WTC11 (cell line): ENCODE results near the gene RHOA. TPM values are rescaled to one million over a fixed set of nuclear protein-coding genes. Genes with fewer than 3 reads are reported as not detected.

Source experiments
- ATF6 ChIP-seq: sonication (generic); formaldehyde crosslinking; IDR thresholded peaks from 2 replicates; pipeline ENCODE4 v1.8.1; 2023; ENCODE audit warnings: mild to moderate bottlenecking, missing genetic modification reagents
- EMX1 ChIP-seq: fragments of 250-450 bp; sonication (Bioruptor Pico); IDR thresholded peaks from 2 replicates; pipeline ENCODE4 v1.8.0; 2021; ENCODE audit warnings: mild to moderate bottlenecking
- JAZF1 ChIP-seq: fragments of 250-450 bp; sonication (Bioruptor Pico); IDR thresholded peaks from 2 replicates; pipeline ENCODE4 v1.9.0; 2021; ENCODE audit warnings: moderate library complexity, mild to moderate bottlenecking, inconsistent platforms
- MXD4 ChIP-seq: fragments of 250-450 bp; sonication (Bioruptor Pico); IDR thresholded peaks from 2 replicates; pipeline ENCODE4 v1.8.0; 2021; ENCODE audit warnings: mild to moderate bottlenecking, moderate library complexity, borderline replicate concordance
- NFE2L1 ChIP-seq: sonication (generic); formaldehyde crosslinking; IDR thresholded peaks from 2 replicates; pipeline ENCODE4 v1.8.1; 2023; ENCODE audit warnings: missing genetic modification reagents
- NR1H2 ChIP-seq: sonication (generic); formaldehyde crosslinking; IDR thresholded peaks from 2 replicates; pipeline ENCODE4 v1.9.0; 2021; ENCODE audit warnings: mild to moderate bottlenecking, moderate library complexity, missing genetic modification reagents
- PRDM15 ChIP-seq: sonication (generic); formaldehyde crosslinking; IDR thresholded peaks from 2 replicates; pipeline ENCODE4 v1.8.0; 2022; ENCODE audit warnings: missing genetic modification reagents
- SOX15 ChIP-seq: fragments of 250-450 bp; sonication (Bioruptor Pico); IDR thresholded peaks from 2 replicates; pipeline ENCODE4 v1.9.0; 2021; ENCODE audit warnings: mild to moderate bottlenecking
- SP1 ChIP-seq: sonication (generic); formaldehyde crosslinking; conservative IDR thresholded peaks from 2 replicates; pipeline ENCODE4 v1.8.1; 2022; ENCODE audit warnings: missing genetic modification reagents
- TEAD4 ChIP-seq: sonication (generic); formaldehyde crosslinking; IDR thresholded peaks from 2 replicates; pipeline ENCODE4 v1.8.0; 2022; ENCODE audit warnings: mild to moderate bottlenecking, missing genetic modification reagents
- ZNF121 ChIP-seq: sonication (generic); formaldehyde crosslinking; IDR thresholded peaks from 2 replicates; pipeline ENCODE4 v1.8.0; 2023; ENCODE audit warnings: missing genetic modification reagents
- ZNF138 ChIP-seq: sonication (generic); formaldehyde crosslinking; conservative IDR thresholded peaks from 2 replicates; pipeline ENCODE4 v1.8.1; 2022; ENCODE audit warnings: mild to moderate bottlenecking, moderate library complexity, missing genetic modification reagents
- ZNF232 ChIP-seq: sonication (generic); formaldehyde crosslinking; IDR thresholded peaks from 2 replicates; pipeline ENCODE4 v1.8.0; 2022; ENCODE audit warnings: mild to moderate bottlenecking, missing genetic modification reagents
- ZNF263 ChIP-seq: sonication (generic); formaldehyde crosslinking; IDR thresholded peaks from 2 replicates; pipeline ENCODE4 v1.8.1; 2022; ENCODE audit warnings: low read depth, mild to moderate bottlenecking, moderate library complexity, missing genetic modification reagents
- ZNF317 ChIP-seq: sonication (generic); formaldehyde crosslinking; IDR thresholded peaks from 2 replicates; pipeline ENCODE4 v1.8.1; 2023; ENCODE audit warnings: low read depth, mild to moderate bottlenecking, moderate library complexity, missing genetic modification reagents, borderline replicate concordance
- ZNF396 ChIP-seq: fragments of 250-450 bp; sonication (Bioruptor Pico); IDR thresholded peaks from 2 replicates; pipeline ENCODE4 v1.8.0; 2021; ENCODE audit warnings: mild to moderate bottlenecking, moderate library complexity, borderline replicate concordance
- ZNF423 ChIP-seq: fragments of 250-450 bp; sonication (Bioruptor Pico); IDR thresholded peaks from 2 replicates; pipeline ENCODE4 v2.1.2; 2022; ENCODE audit warnings: mild to moderate bottlenecking, moderate library complexity
- ZNF532 ChIP-seq: fragments of 250-450 bp; sonication (Bioruptor Pico); IDR thresholded peaks from 2 replicates; pipeline ENCODE4 v1.9.0; 2021; ENCODE audit warnings: mild to moderate bottlenecking, borderline replicate concordance
- total RNA-seq: library from RNA; stranded (reverse); gene quantifications from 3 replicates; pipeline ENCODE4 v1.2.3, GENCODE V29; 2021
- TF ChIP-seq, protein P1 (sequence below): sonication (generic); formaldehyde crosslinking; IDR thresholded peaks from 2 replicates; pipeline ENCODE4 v1.8.1; 2022; ENCODE audit warnings: missing genetic modification reagents, borderline replicate concordance
- TF ChIP-seq, protein P2 (sequence below): sonication (generic); formaldehyde crosslinking; IDR thresholded peaks from 2 replicates; pipeline ENCODE4 v1.8.1; 2023; ENCODE audit warnings: mild to moderate bottlenecking, moderate library complexity, missing genetic modification reagents
- TF ChIP-seq, protein P3 (sequence below): fragments of 250-450 bp; sonication (Bioruptor Pico); IDR thresholded peaks from 2 replicates; pipeline ENCODE4 v1.9.0; 2021; ENCODE audit warnings: mild to moderate bottlenecking
- TF ChIP-seq, protein P4 (sequence below): sonication (generic); formaldehyde crosslinking; IDR thresholded peaks from 2 replicates; pipeline ENCODE4 v1.8.0; 2022; ENCODE audit warnings: mild to moderate bottlenecking, missing genetic modification reagents
- TF ChIP-seq, protein P5 (sequence below): sonication (generic); formaldehyde crosslinking; IDR thresholded peaks from 2 replicates; pipeline ENCODE4 v1.8.0; 2022; ENCODE audit warnings: mild to moderate bottlenecking, missing genetic modification reagents

Gene RHOA
- total RNA-seq, 1 experiment from 2014 or later, result 367 TPM

DNA sequence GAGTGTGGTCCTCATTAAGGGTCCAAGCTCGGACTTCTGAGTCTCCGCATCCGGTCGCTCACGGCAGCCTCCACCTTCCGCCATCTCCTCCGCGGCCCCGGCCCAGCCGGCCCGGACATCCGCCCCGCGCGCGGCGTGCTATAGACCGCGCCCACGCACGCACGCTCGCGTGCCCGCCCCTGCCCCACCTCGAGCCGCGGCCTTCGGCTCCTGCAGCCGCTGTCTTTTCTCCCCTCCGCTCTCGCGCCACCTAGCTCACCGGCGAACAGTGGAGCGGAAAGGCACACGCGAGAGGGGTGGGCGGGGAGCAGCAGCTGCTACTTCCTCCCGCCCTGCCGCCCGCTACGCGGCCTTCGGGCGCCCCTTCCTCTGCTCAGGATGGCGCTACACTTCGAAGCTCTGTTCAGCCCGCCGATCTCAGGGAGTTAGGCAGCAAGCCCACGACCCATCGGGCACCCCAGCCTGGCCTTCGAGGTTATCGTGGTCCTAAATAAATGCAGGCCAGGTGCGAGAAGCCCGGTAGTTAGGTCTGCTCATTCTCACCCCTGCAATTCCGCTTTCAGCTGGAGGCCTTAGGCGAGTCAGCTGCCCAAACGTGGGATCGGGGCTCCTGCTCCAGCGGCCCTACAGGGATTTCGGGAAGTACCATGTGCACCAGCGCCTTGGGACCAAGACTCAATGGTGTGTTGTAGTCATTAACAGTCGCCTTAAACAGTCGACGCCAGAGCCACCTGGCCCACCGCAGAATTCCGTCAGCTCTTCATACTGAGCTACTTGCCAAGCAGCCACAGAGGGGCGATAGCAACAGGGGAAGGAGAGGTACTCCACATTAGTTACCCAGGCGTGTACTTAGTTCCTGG lies 71.6 kb downstream of the RHOA start, which contains the start of gene USP4 (continued):
- TF ChIP-seq, protein P1, sequence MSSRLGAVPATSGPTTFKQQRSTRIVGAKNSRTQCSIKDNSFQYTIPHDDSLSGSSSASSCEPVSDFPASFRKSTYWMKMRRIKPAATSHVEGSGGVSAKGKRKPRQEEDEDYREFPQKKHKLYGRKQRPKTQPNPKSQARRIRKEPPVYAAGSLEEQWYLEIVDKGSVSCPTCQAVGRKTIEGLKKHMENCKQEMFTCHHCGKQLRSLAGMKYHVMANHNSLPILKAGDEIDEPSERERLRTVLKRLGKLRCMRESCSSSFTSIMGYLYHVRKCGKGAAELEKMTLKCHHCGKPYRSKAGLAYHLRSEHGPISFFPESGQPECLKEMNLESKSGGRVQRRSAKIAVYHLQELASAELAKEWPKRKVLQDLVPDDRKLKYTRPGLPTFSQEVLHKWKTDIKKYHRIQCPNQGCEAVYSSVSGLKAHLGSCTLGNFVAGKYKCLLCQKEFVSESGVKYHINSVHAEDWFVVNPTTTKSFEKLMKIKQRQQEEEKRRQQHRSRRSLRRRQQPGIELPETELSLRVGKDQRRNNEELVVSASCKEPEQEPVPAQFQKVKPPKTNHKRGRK (CRISPR knock-in tag), result no peak
- TF ChIP-seq EMX1 (CRISPR knock-in tag), result peak; percentile 33; the same call in 1 of the 2 replicates
- TF ChIP-seq ZNF232 (CRISPR knock-in tag), result peak; percentile 76; the same call in 1 of the 2 replicates
- TF ChIP-seq, protein P2, sequence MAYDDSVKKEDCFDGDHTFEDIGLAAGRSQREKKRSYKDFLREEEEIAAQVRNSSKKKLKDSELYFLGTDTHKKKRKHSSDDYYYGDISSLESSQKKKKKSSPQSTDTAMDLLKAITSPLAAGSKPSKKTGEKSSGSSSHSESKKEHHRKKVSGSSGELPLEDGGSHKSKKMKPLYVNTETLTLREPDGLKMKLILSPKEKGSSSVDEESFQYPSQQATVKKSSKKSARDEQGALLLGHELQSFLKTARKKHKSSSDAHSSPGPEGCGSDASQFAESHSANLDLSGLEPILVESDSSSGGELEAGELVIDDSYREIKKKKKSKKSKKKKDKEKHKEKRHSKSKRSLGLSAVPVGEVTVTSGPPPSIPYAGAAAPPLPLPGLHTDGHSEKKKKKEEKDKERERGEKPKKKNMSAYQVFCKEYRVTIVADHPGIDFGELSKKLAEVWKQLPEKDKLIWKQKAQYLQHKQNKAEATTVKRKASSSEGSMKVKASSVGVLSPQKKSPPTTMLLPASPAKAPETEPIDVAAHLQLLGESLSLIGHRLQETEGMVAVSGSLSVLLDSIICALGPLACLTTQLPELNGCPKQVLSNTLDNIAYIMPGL (CRISPR knock-in tag), result peak; percentile 64; the same call in 1 of the 2 replicates
- no peak for TF ChIP-seq ZNF396 (CRISPR knock-in tag)
- TF ChIP-seq, protein P3, sequence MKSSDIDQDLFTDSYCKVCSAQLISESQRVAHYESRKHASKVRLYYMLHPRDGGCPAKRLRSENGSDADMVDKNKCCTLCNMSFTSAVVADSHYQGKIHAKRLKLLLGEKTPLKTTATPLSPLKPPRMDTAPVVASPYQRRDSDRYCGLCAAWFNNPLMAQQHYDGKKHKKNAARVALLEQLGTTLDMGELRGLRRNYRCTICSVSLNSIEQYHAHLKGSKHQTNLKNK (CRISPR knock-in tag), result no peak
- TF ChIP-seq TEAD4 (CRISPR knock-in tag), result no peak; the same call in 1 of the 2 replicates
- no peak for TF ChIP-seq SOX15 (CRISPR knock-in tag)
- TF ChIP-seq ATF6 (CRISPR knock-in tag), result no peak
- TF ChIP-seq, protein P4, sequence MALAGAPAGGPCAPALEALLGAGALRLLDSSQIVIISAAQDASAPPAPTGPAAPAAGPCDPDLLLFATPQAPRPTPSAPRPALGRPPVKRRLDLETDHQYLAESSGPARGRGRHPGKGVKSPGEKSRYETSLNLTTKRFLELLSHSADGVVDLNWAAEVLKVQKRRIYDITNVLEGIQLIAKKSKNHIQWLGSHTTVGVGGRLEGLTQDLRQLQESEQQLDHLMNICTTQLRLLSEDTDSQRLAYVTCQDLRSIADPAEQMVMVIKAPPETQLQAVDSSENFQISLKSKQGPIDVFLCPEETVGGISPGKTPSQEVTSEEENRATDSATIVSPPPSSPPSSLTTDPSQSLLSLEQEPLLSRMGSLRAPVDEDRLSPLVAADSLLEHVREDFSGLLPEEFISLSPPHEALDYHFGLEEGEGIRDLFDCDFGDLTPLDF (CRISPR knock-in tag), result peak; percentile 16; the same call in 1 of the 2 replicates
- TF ChIP-seq ZNF423 (CRISPR knock-in tag), result no peak
- TF ChIP-seq ZNF121 (CRISPR knock-in tag), result peak; percentile 16; the same call in 1 of the 2 replicates
- no peak for TF ChIP-seq ZNF532 (CRISPR knock-in tag)
- no peak for TF ChIP-seq ZNF263 (CRISPR knock-in tag)
- peak; percentile 92 for TF ChIP-seq ZNF138 (CRISPR knock-in tag)
- TF ChIP-seq JAZF1 (CRISPR knock-in tag), result no peak
- TF ChIP-seq ZNF317 (CRISPR knock-in tag), result no peak
- TF ChIP-seq, protein P5, sequence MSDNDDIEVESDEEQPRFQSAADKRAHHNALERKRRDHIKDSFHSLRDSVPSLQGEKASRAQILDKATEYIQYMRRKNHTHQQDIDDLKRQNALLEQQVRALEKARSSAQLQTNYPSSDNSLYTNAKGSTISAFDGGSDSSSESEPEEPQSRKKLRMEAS (CRISPR knock-in tag), result peak; percentile 95
- peak; percentile 55 for TF ChIP-seq SP1 (CRISPR knock-in tag)
- no peak for TF ChIP-seq PRDM15 (CRISPR knock-in tag)
- peak; percentile 76 for TF ChIP-seq NFE2L1 (CRISPR knock-in tag)
- no peak for TF ChIP-seq MXD4 (CRISPR knock-in tag)
- peak; percentile 25; the same call in 1 of the 2 replicates for TF ChIP-seq NR1H2 (CRISPR knock-in tag)
